Glutamatergic neuron (in vitro differentiated cells): ENCODE results near the gene JAK1. TPM values are rescaled to one million over a fixed set of nuclear protein-coding genes. Genes with fewer than 3 reads are reported as not detected.

Source experiments
- DNase-seq: peaks from one replicate; pipeline ENCODE4 v3.0.0; 2022
- H3K27ac Mint-ChIP-seq: one replicate; pipeline ENCODE4 v1.8.0; 2020; ENCODE audit warnings: mild to moderate bottlenecking, mixed read lengths, inconsistent platforms; ENCODE audit not compliant: unreplicated experiment
- H3K27me3 Mint-ChIP-seq: one replicate; pipeline ENCODE4 v1.8.0; 2020; ENCODE audit warnings: mild to moderate bottlenecking, moderate library complexity, mixed read lengths, inconsistent platforms; ENCODE audit not compliant: unreplicated experiment
- H3K36me3 Mint-ChIP-seq: one replicate; pipeline ENCODE4 v1.8.0; 2020; ENCODE audit warnings: mild to moderate bottlenecking, mixed read lengths, inconsistent platforms; ENCODE audit not compliant: unreplicated experiment
- H3K4me1 Mint-ChIP-seq: one replicate; pipeline ENCODE4 v1.8.0; 2020; ENCODE audit warnings: mild to moderate bottlenecking, low read depth, mixed read lengths, inconsistent platforms; ENCODE audit not compliant: unreplicated experiment
- H3K4me3 Mint-ChIP-seq: one replicate; pipeline ENCODE4 v1.8.0; 2020; ENCODE audit warnings: mild to moderate bottlenecking, mixed read lengths, inconsistent platforms; ENCODE audit not compliant: unreplicated experiment
- H3K9me3 Mint-ChIP-seq: one replicate; pipeline ENCODE4 v1.8.0; 2020; ENCODE audit warnings: mild to moderate bottlenecking, moderate library complexity, mixed read lengths, inconsistent platforms; ENCODE audit not compliant: unreplicated experiment
- total RNA-seq: library from RNA; stranded (reverse); fragmentation: NEBNext Ultra II Directional; extraction: Animal tissue kit (Norgen Biotek cat#: 25700); gene quantifications from one replicate; pipeline ENCODE4 v1.2.1, GENCODE V29; 2021; ENCODE audit not compliant: unreplicated experiment
- TF ChIP-seq, protein P1 (sequence below): fragments of 200-600 bp; sonication (generic); IDR thresholded peaks from one replicate; pipeline ENCODE4 v1.5.0; 2021; ENCODE audit not compliant: partially characterized antibody, unreplicated experiment

Gene JAK1
- total RNA-seq, 1 donor from 2014 or later = 16.9 TPM

- no peak for DNase-seq
- Mint-ChIP-seq H3K27me3 (no peaks in the 10 kb centered on the region), H3K9me3 (peaks cover 2% of the 10 kb centered on the region), H3K4me3 (no peak overlapping the region), H3K27ac (no peak overlapping the region), H3K36me3 (no peaks in the 10 kb centered on the region), H3K4me1 (peaks cover 15% of the 10 kb centered on the region)
- TF ChIP-seq, protein P1, sequence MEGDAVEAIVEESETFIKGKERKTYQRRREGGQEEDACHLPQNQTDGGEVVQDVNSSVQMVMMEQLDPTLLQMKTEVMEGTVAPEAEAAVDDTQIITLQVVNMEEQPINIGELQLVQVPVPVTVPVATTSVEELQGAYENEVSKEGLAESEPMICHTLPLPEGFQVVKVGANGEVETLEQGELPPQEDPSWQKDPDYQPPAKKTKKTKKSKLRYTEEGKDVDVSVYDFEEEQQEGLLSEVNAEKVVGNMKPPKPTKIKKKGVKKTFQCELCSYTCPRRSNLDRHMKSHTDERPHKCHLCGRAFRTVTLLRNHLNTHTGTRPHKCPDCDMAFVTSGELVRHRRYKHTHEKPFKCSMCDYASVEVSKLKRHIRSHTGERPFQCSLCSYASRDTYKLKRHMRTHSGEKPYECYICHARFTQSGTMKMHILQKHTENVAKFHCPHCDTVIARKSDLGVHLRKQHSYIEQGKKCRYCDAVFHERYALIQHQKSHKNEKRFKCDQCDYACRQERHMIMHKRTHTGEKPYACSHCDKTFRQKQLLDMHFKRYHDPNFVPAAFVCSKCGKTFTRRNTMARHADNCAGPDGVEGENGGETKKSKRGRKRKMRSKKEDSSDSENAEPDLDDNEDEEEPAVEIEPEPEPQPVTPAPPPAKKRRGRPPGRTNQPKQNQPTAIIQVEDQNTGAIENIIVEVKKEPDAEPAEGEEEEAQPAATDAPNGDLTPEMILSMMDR = no peak
Measured at GRCh38 chr1:64936956-64937355, 29.4 kb downstream of the JAK1 start.

GRCh38 chr1:64935551-64936155 is 30.7 kb downstream of the JAK1 start:
- H3K4me1 Mint-ChIP-seq = peaks cover 8% of the 10 kb centered on the region
- TF ChIP-seq, protein P1 = no peak
- DNase-seq = no peak
- H3K27me3 Mint-ChIP-seq = no peaks in the 10 kb centered on the region
- H3K9me3 Mint-ChIP-seq = peaks cover 3% of the 10 kb centered on the region
- no peak overlapping the region for H3K4me3 Mint-ChIP-seq
- no peaks in the 10 kb centered on the region for H3K36me3 Mint-ChIP-seq
- no peak overlapping the region for H3K27ac Mint-ChIP-seq

DNA sequence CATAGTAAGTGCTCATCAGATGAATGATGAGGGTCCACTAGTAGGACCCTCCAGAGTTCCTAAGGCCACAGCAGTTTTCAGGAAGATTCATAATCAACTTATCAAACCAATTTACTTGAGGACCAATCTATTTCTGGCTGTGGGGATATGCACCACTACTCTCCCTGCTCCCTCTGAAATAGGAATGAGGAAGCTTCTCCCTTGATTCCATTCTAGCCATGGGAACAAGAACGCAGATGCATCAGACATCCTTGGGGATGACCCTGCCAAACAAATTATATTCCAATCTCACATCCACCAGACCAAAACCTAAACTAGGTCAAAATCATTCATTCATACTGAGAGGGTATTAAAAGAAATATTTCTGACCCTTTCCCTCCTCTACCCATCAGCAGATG is 31.5 kb downstream of the JAK1 start:
- no peaks in the 10 kb centered on the region for H3K36me3 Mint-ChIP-seq
- no peak overlapping the region for H3K27ac Mint-ChIP-seq
- no peak overlapping the region for H3K4me3 Mint-ChIP-seq
- no peaks in the 10 kb centered on the region for H3K27me3 Mint-ChIP-seq
- H3K4me1 Mint-ChIP-seq = peaks cover 8% of the 10 kb centered on the region
- TF ChIP-seq, protein P1 = no peak
- DNase-seq = no peak
- H3K9me3 Mint-ChIP-seq = peaks cover 4% of the 10 kb centered on the region

GRCh38 chr1:64934115-64934877 is 32.1 kb downstream of the JAK1 start:
- TF ChIP-seq, protein P1 = no peak
- Mint-ChIP-seq H3K36me3 (no peaks in the 10 kb centered on the region), H3K9me3 (peaks cover 6% of the 10 kb centered on the region), H3K4me1 (peaks cover 8% of the 10 kb centered on the region), H3K27ac (no peak overlapping the region), H3K4me3 (no peak overlapping the region), H3K27me3 (no peaks in the 10 kb centered on the region)
- DNase-seq = no peak
